GM12891 (cell line): ENCODE results near the gene SLC25A5.

Experiments used
- PAX5 ChIP-seq: IDR thresholded peaks from 2 replicates; pipeline ENCODE4 v1.6.1; 2011; ENCODE audit warnings: low read length, moderate library complexity, mild to moderate bottlenecking; ENCODE audit not compliant: insufficient read depth, severe bottlenecking
- POLR2A ChIP-seq: IDR thresholded peaks from 2 replicates; pipeline ENCODE4 v1.6.1; 2011; ENCODE audit warnings: low read depth, low read length, control low read depth
- POLR2AphosphoS5 ChIP-seq: IDR thresholded peaks from 2 replicates; pipeline ENCODE4 v1.6.1; 2011; ENCODE audit warnings: low read depth, low read length, control low read depth
- POU2F2 ChIP-seq: IDR thresholded peaks from 2 replicates; pipeline ENCODE4 v1.6.1; 2011; ENCODE audit warnings: low read depth, mild to moderate bottlenecking, control low read depth, low read length, moderate library complexity
- SPI1 ChIP-seq: IDR thresholded peaks from 2 replicates; pipeline ENCODE4 v1.6.1; 2011; ENCODE audit warnings: low read depth, low read length, control low read depth
- TAF1 ChIP-seq: IDR thresholded peaks from 2 replicates; pipeline ENCODE4 v1.6.1; 2011; ENCODE audit warnings: low read depth, low read length, control low read depth

GRCh38 chrX:119482041-119482440, 13.8 kb downstream of the SLC25A5 start:
- no peak for TF ChIP-seq SPI1
- TF ChIP-seq POLR2A, result no peak
- no peak for TF ChIP-seq POLR2AphosphoS5
- TF ChIP-seq TAF1, result no peak
- TF ChIP-seq POU2F2, result no peak
- TF ChIP-seq PAX5, result no peak
